Ishikawa (cell line): ENCODE measurements around the gene EP400.

Experiments used
- CEBPB ChIP-seq: IDR thresholded peaks from 2 replicates; pipeline ENCODE4 v1.6.1; 2012
- EP300 ChIP-seq: IDR thresholded peaks from 2 replicates; pipeline ENCODE4 v1.6.1; 2012; ENCODE audit warnings: borderline replicate concordance
- NFIC ChIP-seq: IDR thresholded peaks from 2 replicates; pipeline ENCODE4 v1.6.1; 2012
- RAD21 ChIP-seq: IDR thresholded peaks from 2 replicates; pipeline ENCODE4 v1.6.1; 2012; ENCODE audit warnings: low read depth
- REST ChIP-seq: IDR thresholded peaks from 2 replicates; pipeline ENCODE4 v1.6.1; 2012; ENCODE audit warnings: low read depth, mild to moderate bottlenecking
- TAF1 ChIP-seq: IDR thresholded peaks from 2 replicates; pipeline ENCODE4 v1.6.1; 2012; ENCODE audit warnings: low read depth, mild to moderate bottlenecking
- TCF12 ChIP-seq: IDR thresholded peaks from 2 replicates; pipeline ENCODE4 v1.6.1; 2012; ENCODE audit warnings: low read depth
- TEAD4 ChIP-seq: IDR thresholded peaks from 2 replicates; pipeline ENCODE4 v1.6.1; 2012
- YY1 ChIP-seq: IDR thresholded peaks from 2 replicates; pipeline ENCODE4 v1.6.1; 2012; ENCODE audit warnings: low read depth

GRCh38 chr12:132007041-132007440, 57.3 kb downstream of the EP400 start:
- TF ChIP-seq CEBPB (no peak), NFIC (no peak), EP300 (no peak), TEAD4 (no peak), RAD21 (no peak), TAF1 (no peak), TCF12 (no peak), REST (no peak), YY1 (no peak)
